IPS-18a (cell line): ENCODE measurements around the gene MBOAT2.
"Not testable (repeated sequence)": the region's sequence is repeated elsewhere in the genome, so short reads cannot be mapped to it uniquely, and the experiment has no call there.

Experiments used
- H3K27ac ChIP-seq: one replicate; pipeline ENCODE4 v1.5.1; 2013; ENCODE audit warnings: low read length
- H3K27me3 ChIP-seq: one replicate; pipeline ENCODE4 v1.6.1; 2013; ENCODE audit warnings: mild to moderate bottlenecking, low read length; ENCODE audit not compliant: control insufficient read depth, insufficient read depth
- H3K36me3 ChIP-seq: one replicate; pipeline ENCODE4 v1.6.1; 2013; ENCODE audit warnings: low read depth, low read length; ENCODE audit not compliant: control insufficient read depth
- H3K4me1 ChIP-seq: one replicate; pipeline ENCODE4 v1.6.1; 2013; ENCODE audit warnings: low read depth, low read length; ENCODE audit not compliant: control insufficient read depth
- H3K4me3 ChIP-seq: one replicate; pipeline ENCODE4 v1.5.1; 2013; ENCODE audit warnings: low read length
- H3K9ac ChIP-seq: one replicate; pipeline ENCODE4 v1.6.1; 2013; ENCODE audit warnings: mild to moderate bottlenecking, low read length, moderate library complexity
- H3K9me3 ChIP-seq: one replicate; pipeline ENCODE4 v1.6.1; 2013; ENCODE audit warnings: low read depth, low read length; ENCODE audit not compliant: control insufficient read depth

MBOAT2 gene

GRCh38 chr2:8913767-8914166 is 89.7 kb downstream of the MBOAT2 start:
- not testable (repeated sequence) for H3K27ac ChIP-seq, H3K4me1 ChIP-seq, H3K4me3 ChIP-seq, H3K9ac ChIP-seq, H3K36me3 ChIP-seq, H3K27me3 ChIP-seq, H3K9me3 ChIP-seq

GRCh38 chr2:8907764-8908288 is 95.7 kb downstream of the MBOAT2 start:
- Histone ChIP-seq H3K27ac (no peak overlapping the region), H3K4me3 (no peak overlapping the region), H3K36me3 (no peaks in the 10 kb centered on the region), H3K27me3 (no peaks in the 10 kb centered on the region), H3K9ac (no peak overlapping the region), H3K4me1 (no peaks in the 10 kb centered on the region), H3K9me3 (peaks cover 7% of the 10 kb centered on the region)

GRCh38 chr2:8903924-8904323 is 99.6 kb downstream of the MBOAT2 start:
- not testable (repeated sequence) for H3K9me3 ChIP-seq, H3K27me3 ChIP-seq, H3K4me3 ChIP-seq, H3K36me3 ChIP-seq, H3K27ac ChIP-seq, H3K9ac ChIP-seq, H3K4me1 ChIP-seq

GRCh38 chr2:8902757-8903156 is 100.7 kb downstream of the MBOAT2 start:
- not testable (repeated sequence) for H3K9me3 ChIP-seq, H3K4me1 ChIP-seq, H3K9ac ChIP-seq, H3K27me3 ChIP-seq, H3K27ac ChIP-seq, H3K4me3 ChIP-seq, H3K36me3 ChIP-seq

- H3K27me3 ChIP-seq, H3K27ac ChIP-seq, H3K4me3 ChIP-seq, H3K9ac ChIP-seq, H3K36me3 ChIP-seq, H3K9me3 ChIP-seq, H3K4me1 ChIP-seq: not testable (repeated sequence)
These were observed 106.3 kb downstream of the MBOAT2 start for GRCh38 chr2:8897206-8897605.

GRCh38 chr2:8896671-8897070 is 106.8 kb downstream of the MBOAT2 start:
- not testable (repeated sequence) for H3K9me3 ChIP-seq, H3K4me1 ChIP-seq, H3K27me3 ChIP-seq, H3K36me3 ChIP-seq, H3K4me3 ChIP-seq, H3K9ac ChIP-seq, H3K27ac ChIP-seq

GRCh38 chr2:8895087-8895912 is 108.2 kb downstream of the MBOAT2 start:
- not testable (repeated sequence) for H3K4me1 ChIP-seq, H3K27ac ChIP-seq, H3K9me3 ChIP-seq, H3K36me3 ChIP-seq, H3K27me3 ChIP-seq, H3K9ac ChIP-seq, H3K4me3 ChIP-seq

- no peak overlapping the region for H3K9ac ChIP-seq
- H3K4me3 ChIP-seq: no peak overlapping the region
- H3K9me3 ChIP-seq: no peaks in the 10 kb centered on the region
- H3K27me3 ChIP-seq: no peaks in the 10 kb centered on the region
- H3K27ac ChIP-seq: no peak overlapping the region
- peaks cover 10% of the 10 kb centered on the region for H3K4me1 ChIP-seq
- no peaks in the 10 kb centered on the region for H3K36me3 ChIP-seq
These were observed 109.3 kb downstream of the MBOAT2 start for GRCh38 chr2:8893978-8894820.

- H3K27ac ChIP-seq: no peak overlapping the region
- no peaks in the 10 kb centered on the region for H3K27me3 ChIP-seq
- H3K9ac ChIP-seq: no peak overlapping the region
These were observed 110.0 kb downstream of the MBOAT2 start for GRCh38 chr2:8893474-8893873.

GRCh38 chr2:8892111-8892510 is 111.4 kb downstream of the MBOAT2 start:
- Histone ChIP-seq H3K4me3 (no peak overlapping the region), H3K27me3 (no peaks in the 10 kb centered on the region), H3K27ac (no peak overlapping the region), H3K9ac (no peak overlapping the region), H3K4me1 (peaks cover 17% of the 10 kb centered on the region), H3K9me3 (no peaks in the 10 kb centered on the region), H3K36me3 (no peaks in the 10 kb centered on the region)

More at GRCh38 chr2:8893474-8893873, 110.0 kb downstream of the MBOAT2 start:
- Histone ChIP-seq H3K4me3 (no peak overlapping the region), H3K4me1 (peaks cover 11% of the 10 kb centered on the region), H3K36me3 (no peaks in the 10 kb centered on the region), H3K9me3 (no peaks in the 10 kb centered on the region)

- H3K9ac ChIP-seq: no peak overlapping the region
These were observed 113.5 kb downstream of the MBOAT2 start for GRCh38 chr2:8889978-8890377.

More at GRCh38 chr2:8889978-8890377, 113.5 kb downstream of the MBOAT2 start:
- H3K27ac ChIP-seq: no peak overlapping the region
- H3K4me1 ChIP-seq: peaks cover 19% of the 10 kb centered on the region
- no peaks in the 10 kb centered on the region for H3K36me3 ChIP-seq
- H3K4me3 ChIP-seq: no peak overlapping the region
- no peaks in the 10 kb centered on the region for H3K27me3 ChIP-seq
- H3K9me3 ChIP-seq: no peaks in the 10 kb centered on the region
